ENCODE measurements around the gene NF1.
"Not testable (repeated sequence)": the region's sequence is repeated elsewhere in the genome, so short reads cannot be mapped to it uniquely, and the experiment has no call there.

- TF ChIP-seq CTCF, MAX (IDR thresholded peaks at IDR 0.05): not testable (repeated sequence)
Observed at GRCh38 chr17:31198666-31199065, 103.9 kb downstream of the NF1 start.
